H9 (cell line): ENCODE measurements around the gene PNMA1. TPM values are rescaled to one million over a fixed set of nuclear protein-coding genes. Genes with fewer than 3 reads are reported as not detected.

Experiments
- DNase-seq: peaks from one replicate; pipeline ENCODE4 v3.0.0-alpha.2; 2017
- H2AFZ ChIP-seq: one replicate; pipeline ENCODE4 v1.6.1; 2013; ENCODE audit warnings: mild to moderate bottlenecking, low read length, control low read depth, moderate library complexity
- H2AK5ac ChIP-seq: 2 replicates; pipeline ENCODE4 v1.6.1; 2013; ENCODE audit warnings: low read length, control low read depth, mixed read lengths; ENCODE audit not compliant: insufficient read length
- H2BK120ac ChIP-seq: one replicate; pipeline ENCODE4 v1.6.1; 2013; ENCODE audit warnings: low read depth, mild to moderate bottlenecking, low read length, control low read depth, inconsistent platforms; ENCODE audit not compliant: poor library complexity, severe bottlenecking
- H2BK12ac ChIP-seq: 2 replicates; pipeline ENCODE4 v1.6.1; 2013; ENCODE audit warnings: low read length, control low read depth, mixed read lengths, low read depth; ENCODE audit not compliant: insufficient read length
- H2BK15ac ChIP-seq: 2 replicates; pipeline ENCODE4 v1.6.1; 2013; ENCODE audit warnings: low read depth, low read length, control low read depth
- H2BK20ac ChIP-seq: one replicate; pipeline ENCODE4 v1.6.1; 2013; ENCODE audit warnings: low read depth, mild to moderate bottlenecking, low read length, control low read depth, inconsistent platforms; ENCODE audit not compliant: poor library complexity, severe bottlenecking
- H2BK5ac ChIP-seq: 2 replicates; pipeline ENCODE4 v1.6.1; 2013; ENCODE audit warnings: low read length, control low read depth, mixed read lengths; ENCODE audit not compliant: insufficient read length
- H3K14ac ChIP-seq: 2 replicates; pipeline ENCODE4 v1.6.1; 2013; ENCODE audit warnings: low read length, control low read depth; ENCODE audit not compliant: insufficient read depth
- H3K18ac ChIP-seq: 2 replicates; pipeline ENCODE4 v1.6.1; 2013; ENCODE audit warnings: low read depth, mild to moderate bottlenecking, mixed read lengths, low read length, control low read depth; ENCODE audit not compliant: insufficient read length
- H3K23ac ChIP-seq: 2 replicates; pipeline ENCODE4 v1.6.1; 2013; ENCODE audit warnings: low read length, control low read depth, mixed read lengths, low read depth; ENCODE audit not compliant: insufficient read length
- H3K23me2 ChIP-seq: 2 replicates; pipeline ENCODE4 v1.6.1; 2013; ENCODE audit warnings: low read depth, mild to moderate bottlenecking, mixed read lengths, low read length, control low read depth; ENCODE audit not compliant: insufficient read length, poor library complexity, severe bottlenecking
- H3K27ac ChIP-seq: 2 replicates; pipeline ENCODE4 v1.5.1; 2013; ENCODE audit warnings: low read length, control low read depth, mixed read lengths, low read depth; ENCODE audit not compliant: insufficient read length
- H3K27me3 ChIP-seq: 2 replicates; pipeline ENCODE4 v1.6.1; 2013; ENCODE audit warnings: low read length, control low read depth, inconsistent platforms; ENCODE audit not compliant: insufficient read depth
- H3K4ac ChIP-seq: 2 replicates; pipeline ENCODE4 v1.6.1; 2013; ENCODE audit warnings: low read depth, mild to moderate bottlenecking, control low read depth, inconsistent platforms, low read length, moderate library complexity
- H3K4me1 ChIP-seq: 2 replicates; pipeline ENCODE4 v1.6.1; 2013; ENCODE audit warnings: low read length, control low read depth, inconsistent platforms; ENCODE audit not compliant: insufficient read depth
- H3K4me2 ChIP-seq: 2 replicates; pipeline ENCODE4 v1.6.1; 2013; ENCODE audit warnings: low read length, control low read depth, mixed read lengths; ENCODE audit not compliant: insufficient read length, insufficient read depth
- H3K56ac ChIP-seq: 2 replicates; pipeline ENCODE4 v1.6.1; 2013; ENCODE audit warnings: low read depth, mild to moderate bottlenecking, mixed read lengths, low read length, control low read depth; ENCODE audit not compliant: insufficient read length
- H3K79me1 ChIP-seq: 2 replicates; pipeline ENCODE4 v1.6.1; 2013; ENCODE audit warnings: low read depth, mild to moderate bottlenecking, moderate library complexity, low read length, control low read depth, inconsistent platforms; ENCODE audit not compliant: insufficient read depth, poor library complexity, severe bottlenecking
- H3K79me2 ChIP-seq: 2 replicates; pipeline ENCODE4 v1.6.1; 2013; ENCODE audit warnings: low read length, control low read depth, inconsistent platforms; ENCODE audit not compliant: insufficient read depth
- H3K9ac ChIP-seq: 2 replicates; pipeline ENCODE4 v1.6.1; 2013; ENCODE audit warnings: low read length, control low read depth, mixed read lengths; ENCODE audit not compliant: insufficient read length; ENCODE audit errors: extremely low read depth
- H3K9me3 ChIP-seq: one replicate; pipeline ENCODE4 v1.6.1; 2013; ENCODE audit warnings: low read depth, low read length, inconsistent platforms; ENCODE audit not compliant: control insufficient read depth
- H3T11ph ChIP-seq: one replicate; pipeline ENCODE4 v1.6.1; 2013; ENCODE audit warnings: mild to moderate bottlenecking, low read length, control low read depth, inconsistent platforms
- H4K20me1 ChIP-seq: one replicate; pipeline ENCODE4 v1.6.1; 2013; ENCODE audit not compliant: control insufficient read depth, insufficient read length, insufficient read depth
- H4K5ac ChIP-seq: 2 replicates; pipeline ENCODE4 v1.6.1; 2013; ENCODE audit warnings: low read depth, mild to moderate bottlenecking, mixed read lengths, low read length, control low read depth; ENCODE audit not compliant: insufficient read length
- H4K8ac ChIP-seq: replicated peaks from 2 replicates; pipeline ENCODE4 v1.6.1; 2013; ENCODE audit warnings: low read length, control low read depth, mixed read lengths, low read depth; ENCODE audit not compliant: insufficient read length
- H4K91ac ChIP-seq: 2 replicates; pipeline ENCODE4 v1.6.1; 2013; ENCODE audit warnings: low read depth, mild to moderate bottlenecking, moderate library complexity, mixed read lengths, low read length, control low read depth; ENCODE audit not compliant: insufficient read length
- H3K27ac Mint-ChIP-seq, 3 experiments: 2 replicates in 2 of 3; 3 replicates in 1 of 3; pipeline ENCODE4 v1.8.0; 2020 to 2021; ENCODE audit warnings: mixed read lengths in 3 of 3, mild to moderate bottlenecking in 1 of 3, moderate library complexity in 1 of 3
- H3K27me3 Mint-ChIP-seq: 2 replicates; pipeline ENCODE4 v1.8.0; 2021; ENCODE audit warnings: low read depth, mild to moderate bottlenecking, moderate library complexity, mixed read lengths
- H3K36me3 Mint-ChIP-seq, 3 experiments: 2 replicates in 2 of 3; 3 replicates in 1 of 3; pipeline ENCODE4 v1.8.0; 2020 to 2021; ENCODE audit warnings: low read depth in 3 of 3, mixed read lengths in 3 of 3; ENCODE audit not compliant: insufficient read depth in 1 of 3
- H3K4me1 Mint-ChIP-seq, 2 experiments: 2 replicates each; pipeline ENCODE4 v1.8.0; 2020; ENCODE audit warnings: mixed read lengths in 2 of 2
- H3K4me3 Mint-ChIP-seq, 2 experiments: 2 replicates in 1 of 2; 3 replicates in 1 of 2; pipeline ENCODE4 v1.8.0; 2020 to 2021; ENCODE audit warnings: mild to moderate bottlenecking in 2 of 2, mixed read lengths in 2 of 2, moderate library complexity in 1 of 2
- H3K9me3 Mint-ChIP-seq, 2 experiments: 2 replicates in 1 of 2; 3 replicates in 1 of 2; pipeline ENCODE4 v1.8.0; 2020; ENCODE audit warnings: mild to moderate bottlenecking in 2 of 2, mixed read lengths in 2 of 2, moderate library complexity in 1 of 2
- CTCF ChIP-seq: fragments of 200-600 bp; sonication (generic); conservative IDR thresholded peaks from 3 replicates; pipeline ENCODE4 v1.8.0; 2021; ENCODE audit warnings: antibody characterized with exemption, mild to moderate bottlenecking
- WGBS: extraction: QIAGEN DNeasy Blood & Tissue Kit; methylation state at CpG from one replicate; pipeline ENCODE4 v1.1.7; 2013; ENCODE audit warnings: missing lambda C conversion rate, low lambda C conversion rate, mixed read lengths; ENCODE audit not compliant: insufficient read length; ENCODE audit errors: extremely low coverage; 5-methylcytosine and 5-hydroxymethylcytosine counted together
- total RNA-seq: library from RNA; stranded (reverse); gene quantifications from 2 replicates; pipeline ENCODE4 v1.2.1, GENCODE V29; 2021

The PNMA1 gene
- total RNA-seq, 1 experiment from 2014 or later: 56.1 TPM

- no peak overlapping the region for H2BK120ac ChIP-seq
- H4K8ac ChIP-seq: no peak overlapping the region
- no peak overlapping the region for H3T11ph ChIP-seq
- no peak overlapping the region for H3K23ac ChIP-seq
- no peak overlapping the region for H3K18ac ChIP-seq
- peak; percentile 16 for DNase-seq
- H3K4me3 Mint-ChIP-seq: no peak overlapping the region
- TF ChIP-seq CTCF: no peak
- WGBS: no CpG with 5 or more reads among the region's 22 CpGs
- no peaks in the 10 kb centered on the region for H3K79me1 ChIP-seq
- H4K20me1 ChIP-seq: no peaks in the 10 kb centered on the region
- H2AFZ ChIP-seq: no peak overlapping the region
- H3K9ac ChIP-seq: no peak overlapping the region
- H2BK15ac ChIP-seq: no peak overlapping the region
- no peak overlapping the region for H3K14ac ChIP-seq
- no peak overlapping the region for H2BK12ac ChIP-seq
- H3K56ac ChIP-seq: no peak overlapping the region
- no peaks in the 10 kb centered on the region for H3K9me3 ChIP-seq
- H4K5ac ChIP-seq: no peak overlapping the region
- no peak overlapping the region for H3K4ac ChIP-seq
- H3K27ac Mint-ChIP-seq: no peak overlapping the region; a peak in 1 of 7 replicates
- H3K27me3 ChIP-seq: no peaks in the 10 kb centered on the region
- no peak overlapping the region for H2BK20ac ChIP-seq
- peaks cover 2 to 13% (median 8%) of the 10 kb centered on the region in 3 experiments; a peak in 4 of 7 replicates for H3K36me3 Mint-ChIP-seq
- no peak overlapping the region for H3K27ac ChIP-seq
- no peak overlapping the region for H4K91ac ChIP-seq
- H3K79me2 ChIP-seq: no peaks in the 10 kb centered on the region
- no peak overlapping the region for H2BK5ac ChIP-seq
- no peaks in the 10 kb centered on the region; the same call in 1 of the 2 replicates for H3K4me1 ChIP-seq
- H3K4me1 Mint-ChIP-seq: peaks cover 33 to 40% of the 10 kb centered on the region in 2 experiments
- H3K23me2 ChIP-seq: no peaks in the 10 kb centered on the region
- no peak overlapping the region for H2AK5ac ChIP-seq
- no peaks in the 10 kb centered on the region for H3K9me3 Mint-ChIP-seq
- H3K4me2 ChIP-seq: no peak overlapping the region
- no peaks in the 10 kb centered on the region for H3K27me3 Mint-ChIP-seq
Measured at GRCh38 chr14:73738518-73739173, 24.5 kb upstream of the PNMA1 start.
